Fibroblast of lung (primary cell): ENCODE results near the gene SPTAN1.

ENCODE experiments used
- EZH2 ChIP-seq: IDR thresholded peaks from 2 replicates; pipeline ENCODE4 v1.5.1; 2012; ENCODE audit warnings: low read length, control low read depth, mild to moderate bottlenecking; ENCODE audit errors: missing control alignments
- TF ChIP-seq, protein P1 (sequence below), 2 donors: IDR thresholded peaks in 1 of 2; conservative IDR thresholded peaks in 1 of 2; 1 replicate in 1 of 2; 2 replicates in 1 of 2; pipeline ENCODE4 v1.5.1; 2011 to 2012; ENCODE audit warnings: low read length in 2 of 2, control low read depth in 1 of 2, inconsistent platforms in 1 of 2, low read depth in 1 of 2, mild to moderate bottlenecking in 1 of 2

DNA sequence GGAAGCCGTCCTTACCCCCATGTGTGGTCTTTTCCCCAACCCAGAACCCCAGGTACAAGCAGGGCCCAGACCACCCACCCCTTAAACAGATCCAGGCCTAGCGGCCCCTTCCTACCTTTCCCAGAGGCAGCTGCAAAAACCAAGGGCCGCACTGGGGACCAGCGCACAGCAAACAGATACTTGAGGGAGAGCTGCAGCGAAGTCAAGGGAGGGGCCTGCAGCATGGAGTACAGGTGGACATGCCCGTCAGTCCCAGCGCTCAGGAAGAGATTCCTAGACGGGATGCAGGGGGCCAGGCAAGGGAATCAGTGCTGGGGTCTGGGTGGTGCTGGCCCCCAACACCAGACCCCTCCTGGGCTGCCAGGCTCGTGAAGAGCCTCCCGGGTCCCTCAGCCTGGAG lies 81.7 kb downstream of the SPTAN1 start:
- TF ChIP-seq, protein P1, sequence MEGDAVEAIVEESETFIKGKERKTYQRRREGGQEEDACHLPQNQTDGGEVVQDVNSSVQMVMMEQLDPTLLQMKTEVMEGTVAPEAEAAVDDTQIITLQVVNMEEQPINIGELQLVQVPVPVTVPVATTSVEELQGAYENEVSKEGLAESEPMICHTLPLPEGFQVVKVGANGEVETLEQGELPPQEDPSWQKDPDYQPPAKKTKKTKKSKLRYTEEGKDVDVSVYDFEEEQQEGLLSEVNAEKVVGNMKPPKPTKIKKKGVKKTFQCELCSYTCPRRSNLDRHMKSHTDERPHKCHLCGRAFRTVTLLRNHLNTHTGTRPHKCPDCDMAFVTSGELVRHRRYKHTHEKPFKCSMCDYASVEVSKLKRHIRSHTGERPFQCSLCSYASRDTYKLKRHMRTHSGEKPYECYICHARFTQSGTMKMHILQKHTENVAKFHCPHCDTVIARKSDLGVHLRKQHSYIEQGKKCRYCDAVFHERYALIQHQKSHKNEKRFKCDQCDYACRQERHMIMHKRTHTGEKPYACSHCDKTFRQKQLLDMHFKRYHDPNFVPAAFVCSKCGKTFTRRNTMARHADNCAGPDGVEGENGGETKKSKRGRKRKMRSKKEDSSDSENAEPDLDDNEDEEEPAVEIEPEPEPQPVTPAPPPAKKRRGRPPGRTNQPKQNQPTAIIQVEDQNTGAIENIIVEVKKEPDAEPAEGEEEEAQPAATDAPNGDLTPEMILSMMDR (conservative IDR thresholded peaks at IDR 0.05 in 1 of 2, IDR thresholded peaks at IDR 0.05 in 1 of 2; ENCODE audit: low read depth in 1 of 2, low read length in 2 of 2) = no peak
- TF ChIP-seq EZH2 = no peak
